ENCODE measurements around the gene DIAPH2. TPM values are rescaled to one million over a fixed set of nuclear protein-coding genes. Genes with fewer than 3 reads are reported as not detected.

Gene DIAPH2
- total RNA-seq, 1 experiment from 2014 or later, result 10.9 TPM

DNA sequence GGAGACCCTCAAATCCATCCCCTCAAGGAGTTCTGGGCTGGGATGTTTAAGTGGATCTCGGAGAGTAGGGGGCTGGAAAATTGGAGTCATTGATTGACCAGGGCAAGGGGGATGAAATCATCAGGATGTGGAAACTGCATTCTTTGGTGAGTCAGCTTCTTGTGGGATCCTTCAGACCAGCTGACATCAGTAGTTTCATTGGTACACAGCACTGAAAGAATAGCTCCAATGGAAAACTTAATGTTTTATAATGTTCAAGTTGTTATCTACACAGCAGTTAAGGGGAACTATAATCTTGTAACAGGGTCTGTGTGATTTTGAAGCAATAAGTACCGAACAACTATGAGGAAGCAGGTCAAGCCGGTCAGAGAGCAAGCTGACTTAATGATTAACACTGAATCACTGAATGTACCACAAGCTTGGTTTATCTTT, 705.1 kb downstream of the DIAPH2 start:
- Histone ChIP-seq H3K9ac (ENCODE audit: low read length) (no peak overlapping the region), H3K4me3 (replicated peaks in 1 of 2; ENCODE audit: low read depth in 1 of 2, low read length in 2 of 2) (no peak overlapping the region), H3K9me3 (ENCODE audit: control insufficient read depth in 1 of 2, insufficient read depth in 1 of 2, low read depth in 1 of 2, low read length in 2 of 2) (no peaks in the 10 kb centered on the region), H3K4me1 (ENCODE audit: control insufficient read depth in 1 of 2, insufficient read depth in 2 of 2, low read length in 2 of 2) (peaks cover 0 to 6% of the 10 kb centered on the region in 2 experiments; a peak in 2 of 4 replicates), H3K27ac (ENCODE audit: low read depth, low read length) (no peak overlapping the region), H3K27me3 (ENCODE audit: insufficient read depth, low read length) (no peaks in the 10 kb centered on the region), H4K20me1 (ENCODE audit: insufficient read depth) (no peaks in the 10 kb centered on the region), H3K36me3 (ENCODE audit: control insufficient read depth in 1 of 2, insufficient read depth in 2 of 2, low read length in 2 of 2) (no peaks in the 10 kb centered on the region), H3K79me2 (ENCODE audit: insufficient read depth, low read length) (no peaks in the 10 kb centered on the region), H3K9me2 (ENCODE audit: insufficient read depth) (no peaks in the 10 kb centered on the region), H2AFZ (ENCODE audit: low read depth, low read length, poor library complexity, severe bottlenecking) (no peak overlapping the region), H3K4me2 (ENCODE audit: low read length) (peak overlapping the region; percentile 23; the same call in 1 of the 2 replicates)
- POLR2A ChIA-PET, result no interaction called here
- intact Hi-C loops (cut with micrococcal nuclease), result no loop called here
- ATAC-seq, result no peak
- CTCF ChIA-PET, result no interaction called here
- RAD21 ChIA-PET (ENCODE audit: low non-redundant PET in 1 of 2, low total read pairs in 2 of 2, uncharacterized antibody in 2 of 2, unreplicated experiment in 2 of 2), result no interaction called here
- BruUV-seq (replicated peaks), result no TSS peak
- TF ChIP-seq SRF (IDR thresholded peaks at IDR 0.05; ENCODE audit: low read depth) (no peak), FOSL1 (IDR thresholded peaks at IDR 0.05; ENCODE audit: low read depth) (peak; percentile 73), CEBPB (IDR thresholded peaks at IDR 0.05; ENCODE audit: low read depth) (peak; percentile 54; the same call in 1 of the 2 replicates), JUND (IDR thresholded peaks at IDR 0.05) (peak; percentile 52), CBX3 (IDR thresholded peaks at IDR 0.05; ENCODE audit: low read depth) (0 out of 2 replicates have a peak, but pooled peaks have one; percentile 23), ZFX (IDR thresholded peaks at IDR 0.05) (no peak), SP1 (IDR thresholded peaks at IDR 0.05; ENCODE audit: low read depth) (peak; percentile 27)
- TF ChIP-seq, protein P1, sequence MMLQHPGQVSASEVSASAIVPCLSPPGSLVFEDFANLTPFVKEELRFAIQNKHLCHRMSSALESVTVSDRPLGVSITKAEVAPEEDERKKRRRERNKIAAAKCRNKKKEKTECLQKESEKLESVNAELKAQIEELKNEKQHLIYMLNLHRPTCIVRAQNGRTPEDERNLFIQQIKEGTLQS (IDR thresholded peaks at IDR 0.05), result peak; percentile 38; the same call in 1 of the 2 replicates
- peak; percentile 7 for DNase-seq (ENCODE audit: low read depth, low spot score)

DNA sequence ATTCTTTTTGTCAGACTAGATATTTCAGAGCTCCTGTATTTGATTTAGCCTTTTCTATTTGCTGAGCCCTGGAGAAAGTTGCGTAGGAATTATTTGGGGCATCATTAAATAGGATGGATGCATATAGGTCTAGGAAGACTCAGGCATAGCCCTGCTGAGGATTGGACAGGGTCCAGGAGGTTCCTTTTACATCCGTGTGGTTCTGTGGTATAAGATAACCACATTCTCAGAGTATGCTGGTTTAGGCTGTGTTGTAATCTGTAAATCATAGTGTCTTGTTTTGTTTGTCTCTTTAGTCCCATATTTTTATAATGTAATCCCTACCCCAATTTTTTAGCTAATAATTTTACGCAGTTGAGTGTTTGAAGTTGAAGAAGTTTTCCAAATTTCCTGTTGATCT, 712.7 kb downstream of the DIAPH2 start:
- ChIA-PET RAD21 (ENCODE audit: low non-redundant PET in 1 of 2, low total read pairs in 2 of 2, uncharacterized antibody in 2 of 2, unreplicated experiment in 2 of 2) (no interaction called here), POLR2A (no interaction called here), CTCF (no interaction called here)
- no peaks in the 10 kb centered on the region; a peak in 1 of 4 replicates for H3K4me1 ChIP-seq (ENCODE audit: control insufficient read depth in 1 of 2, insufficient read depth in 2 of 2, low read length in 2 of 2)
- intact Hi-C loops (cut with micrococcal nuclease), result no loop called here
- H3K36me3 ChIP-seq (ENCODE audit: control insufficient read depth in 1 of 2, insufficient read depth in 2 of 2, low read length in 2 of 2), result no peaks in the 10 kb centered on the region
- no peaks in the 10 kb centered on the region for H3K79me2 ChIP-seq (ENCODE audit: insufficient read depth, low read length)
- H4K20me1 ChIP-seq (ENCODE audit: insufficient read depth), result no peaks in the 10 kb centered on the region
- BruUV-seq (replicated peaks), result no TSS peak
- ATAC-seq (no peak), DNase-seq (ENCODE audit: low read depth, low spot score) (no peak)
- H3K27me3 ChIP-seq (ENCODE audit: insufficient read depth, low read length), result no peaks in the 10 kb centered on the region
- H3K9me2 ChIP-seq (ENCODE audit: insufficient read depth), result no peaks in the 10 kb centered on the region
- no peaks in the 10 kb centered on the region for H3K9me3 ChIP-seq (ENCODE audit: control insufficient read depth in 1 of 2, insufficient read depth in 1 of 2, low read depth in 1 of 2, low read length in 2 of 2)
- no peak overlapping the region for H3K4me2 ChIP-seq (ENCODE audit: low read length)
- no peak overlapping the region for H3K27ac ChIP-seq (ENCODE audit: low read depth, low read length)
- H2AFZ ChIP-seq (ENCODE audit: low read depth, low read length, poor library complexity, severe bottlenecking), result no peak overlapping the region
- H3K9ac ChIP-seq (ENCODE audit: low read length), result no peak overlapping the region
- H3K4me3 ChIP-seq (replicated peaks in 1 of 2; ENCODE audit: low read depth in 1 of 2, low read length in 2 of 2), result no peak overlapping the region
- TF ChIP-seq CBX3 (IDR thresholded peaks at IDR 0.05; ENCODE audit: low read depth), result no peak
- no peak for TF ChIP-seq ZNF274 (IDR thresholded peaks at IDR 0.05; ENCODE audit: low read depth, low read length)
- TF ChIP-seq, protein P2, sequence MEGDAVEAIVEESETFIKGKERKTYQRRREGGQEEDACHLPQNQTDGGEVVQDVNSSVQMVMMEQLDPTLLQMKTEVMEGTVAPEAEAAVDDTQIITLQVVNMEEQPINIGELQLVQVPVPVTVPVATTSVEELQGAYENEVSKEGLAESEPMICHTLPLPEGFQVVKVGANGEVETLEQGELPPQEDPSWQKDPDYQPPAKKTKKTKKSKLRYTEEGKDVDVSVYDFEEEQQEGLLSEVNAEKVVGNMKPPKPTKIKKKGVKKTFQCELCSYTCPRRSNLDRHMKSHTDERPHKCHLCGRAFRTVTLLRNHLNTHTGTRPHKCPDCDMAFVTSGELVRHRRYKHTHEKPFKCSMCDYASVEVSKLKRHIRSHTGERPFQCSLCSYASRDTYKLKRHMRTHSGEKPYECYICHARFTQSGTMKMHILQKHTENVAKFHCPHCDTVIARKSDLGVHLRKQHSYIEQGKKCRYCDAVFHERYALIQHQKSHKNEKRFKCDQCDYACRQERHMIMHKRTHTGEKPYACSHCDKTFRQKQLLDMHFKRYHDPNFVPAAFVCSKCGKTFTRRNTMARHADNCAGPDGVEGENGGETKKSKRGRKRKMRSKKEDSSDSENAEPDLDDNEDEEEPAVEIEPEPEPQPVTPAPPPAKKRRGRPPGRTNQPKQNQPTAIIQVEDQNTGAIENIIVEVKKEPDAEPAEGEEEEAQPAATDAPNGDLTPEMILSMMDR (IDR thresholded peaks at IDR 0.05 in 2 of 3, conservative IDR thresholded peaks at IDR 0.05 in 1 of 3; ENCODE audit: borderline replicate concordance in 1 of 3, insufficient read depth in 1 of 3, low read depth in 2 of 3, low read length in 2 of 3), result no peak
- TF ChIP-seq ELF1 (IDR thresholded peaks at IDR 0.05; ENCODE audit: borderline replicate concordance, low read depth), result no peak
- no peak for TF ChIP-seq EZH2phosphoT487 (IDR thresholded peaks at IDR 0.05; ENCODE audit: borderline replicate concordance)
- no peak for TF ChIP-seq RAD21 (IDR thresholded peaks at IDR 0.05; ENCODE audit: low read depth)
- no peak for TF ChIP-seq JUND (IDR thresholded peaks at IDR 0.05)
- no peak for TF ChIP-seq SRF (IDR thresholded peaks at IDR 0.05; ENCODE audit: low read depth)
- TF ChIP-seq TCF7L2 (IDR thresholded peaks at IDR 0.05; ENCODE audit: borderline replicate concordance, extremely low read depth, insufficient read depth, insufficient read length), result no peak
- no peak for TF ChIP-seq EZH2 (IDR thresholded peaks at IDR 0.05)
- TF ChIP-seq, protein P3, sequence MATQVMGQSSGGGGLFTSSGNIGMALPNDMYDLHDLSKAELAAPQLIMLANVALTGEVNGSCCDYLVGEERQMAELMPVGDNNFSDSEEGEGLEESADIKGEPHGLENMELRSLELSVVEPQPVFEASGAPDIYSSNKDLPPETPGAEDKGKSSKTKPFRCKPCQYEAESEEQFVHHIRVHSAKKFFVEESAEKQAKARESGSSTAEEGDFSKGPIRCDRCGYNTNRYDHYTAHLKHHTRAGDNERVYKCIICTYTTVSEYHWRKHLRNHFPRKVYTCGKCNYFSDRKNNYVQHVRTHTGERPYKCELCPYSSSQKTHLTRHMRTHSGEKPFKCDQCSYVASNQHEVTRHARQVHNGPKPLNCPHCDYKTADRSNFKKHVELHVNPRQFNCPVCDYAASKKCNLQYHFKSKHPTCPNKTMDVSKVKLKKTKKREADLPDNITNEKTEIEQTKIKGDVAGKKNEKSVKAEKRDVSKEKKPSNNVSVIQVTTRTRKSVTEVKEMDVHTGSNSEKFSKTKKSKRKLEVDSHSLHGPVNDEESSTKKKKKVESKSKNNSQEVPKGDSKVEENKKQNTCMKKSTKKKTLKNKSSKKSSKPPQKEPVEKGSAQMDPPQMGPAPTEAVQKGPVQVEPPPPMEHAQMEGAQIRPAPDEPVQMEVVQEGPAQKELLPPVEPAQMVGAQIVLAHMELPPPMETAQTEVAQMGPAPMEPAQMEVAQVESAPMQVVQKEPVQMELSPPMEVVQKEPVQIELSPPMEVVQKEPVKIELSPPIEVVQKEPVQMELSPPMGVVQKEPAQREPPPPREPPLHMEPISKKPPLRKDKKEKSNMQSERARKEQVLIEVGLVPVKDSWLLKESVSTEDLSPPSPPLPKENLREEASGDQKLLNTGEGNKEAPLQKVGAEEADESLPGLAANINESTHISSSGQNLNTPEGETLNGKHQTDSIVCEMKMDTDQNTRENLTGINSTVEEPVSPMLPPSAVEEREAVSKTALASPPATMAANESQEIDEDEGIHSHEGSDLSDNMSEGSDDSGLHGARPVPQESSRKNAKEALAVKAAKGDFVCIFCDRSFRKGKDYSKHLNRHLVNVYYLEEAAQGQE (IDR thresholded peaks at IDR 0.05; ENCODE audit: low read depth), result no peak
- TF ChIP-seq, protein P4, sequence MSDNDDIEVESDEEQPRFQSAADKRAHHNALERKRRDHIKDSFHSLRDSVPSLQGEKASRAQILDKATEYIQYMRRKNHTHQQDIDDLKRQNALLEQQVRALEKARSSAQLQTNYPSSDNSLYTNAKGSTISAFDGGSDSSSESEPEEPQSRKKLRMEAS (IDR thresholded peaks at IDR 0.05), result no peak

Data from HCT116 (cell line).